SJCRH30 (cell line): ENCODE data around the gene DNAH6. TPM values are rescaled to one million over a fixed set of nuclear protein-coding genes. Genes with fewer than 3 reads are reported as not detected.

Experiments
- DNase-seq, 2 experiments: peaks; one replicate each; pipeline ENCODE4 v3.0.0-alpha.2; 2015 to 2020
- H3K27ac ChIP-seq: fragments of 250-450 bp; sonication (Bioruptor Pico); 2 replicates; pipeline ENCODE4 v1.5.1; 2020; ENCODE audit warnings: mild to moderate bottlenecking, moderate library complexity
- H3K27me3 ChIP-seq: fragments of 250-450 bp; sonication (Bioruptor Pico); 2 replicates; pipeline ENCODE4 v1.5.1; 2020; ENCODE audit warnings: mild to moderate bottlenecking, moderate library complexity
- H3K36me3 ChIP-seq: fragments of 250-450 bp; sonication (Bioruptor Pico); 2 replicates; pipeline ENCODE4 v1.5.1; 2020; ENCODE audit warnings: mild to moderate bottlenecking, moderate library complexity
- H3K4me1 ChIP-seq: fragments of 250-450 bp; sonication (Bioruptor Pico); 2 replicates; pipeline ENCODE4 v1.5.1; 2020; ENCODE audit warnings: mild to moderate bottlenecking, moderate library complexity
- H3K4me3 ChIP-seq: fragments of 250-450 bp; sonication (Bioruptor Pico); 2 replicates; pipeline ENCODE4 v1.5.1; 2020; ENCODE audit warnings: mild to moderate bottlenecking, moderate library complexity
- H3K9me3 ChIP-seq: fragments of 250-450 bp; sonication (Bioruptor Pico); replicated peaks from 2 replicates; pipeline ENCODE4 v1.5.1; 2020; ENCODE audit warnings: mild to moderate bottlenecking, moderate library complexity
- total RNA-seq: library from RNA; depleted of rRNA; stranded (reverse); fragments of >200 nt; shearing (Covaris generic); gene quantifications from 2 replicates; pipeline ENCODE4 v1.2.3, GENCODE V29; 2014

Gene DNAH6
- total RNA-seq, 1 experiment from 2014 or later, result not detected

DNA sequence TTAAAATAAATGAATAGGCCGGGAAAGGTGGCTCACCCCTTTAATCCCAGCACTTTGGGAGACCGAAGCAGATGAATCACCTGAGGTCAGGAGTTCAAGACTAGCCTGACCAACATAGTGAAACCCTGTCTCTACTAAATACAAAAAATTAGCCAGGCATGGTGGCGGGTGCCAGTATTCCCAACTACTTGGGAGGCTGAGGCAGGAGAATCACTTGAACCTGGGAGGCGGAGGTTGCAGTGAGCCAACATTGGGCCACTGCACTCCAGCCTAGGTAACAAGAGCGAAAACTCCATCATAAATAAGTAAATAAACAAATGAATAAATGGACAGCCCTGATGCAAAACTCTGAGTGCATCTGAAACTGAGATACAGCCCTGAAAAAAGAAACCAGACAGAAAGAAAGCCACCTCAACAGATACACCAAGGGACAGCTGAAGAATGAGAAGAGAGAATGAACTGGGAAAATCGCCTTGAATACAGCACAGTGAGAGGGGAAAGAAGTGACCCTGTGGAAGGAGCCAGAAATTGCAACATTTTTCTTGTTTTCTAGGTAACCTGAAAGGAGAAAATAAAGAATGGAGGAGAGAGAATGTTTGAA, 300.2 kb downstream of the DNAH6 start:
- Histone ChIP-seq H3K27me3 (no peaks in the 10 kb centered on the region), H3K27ac (no peak overlapping the region), H3K36me3 (no peaks in the 10 kb centered on the region), H3K4me1 (no peaks in the 10 kb centered on the region), H3K9me3 (no peaks in the 10 kb centered on the region), H3K4me3 (no peak overlapping the region)
- DNase-seq, result no peak

DNA sequence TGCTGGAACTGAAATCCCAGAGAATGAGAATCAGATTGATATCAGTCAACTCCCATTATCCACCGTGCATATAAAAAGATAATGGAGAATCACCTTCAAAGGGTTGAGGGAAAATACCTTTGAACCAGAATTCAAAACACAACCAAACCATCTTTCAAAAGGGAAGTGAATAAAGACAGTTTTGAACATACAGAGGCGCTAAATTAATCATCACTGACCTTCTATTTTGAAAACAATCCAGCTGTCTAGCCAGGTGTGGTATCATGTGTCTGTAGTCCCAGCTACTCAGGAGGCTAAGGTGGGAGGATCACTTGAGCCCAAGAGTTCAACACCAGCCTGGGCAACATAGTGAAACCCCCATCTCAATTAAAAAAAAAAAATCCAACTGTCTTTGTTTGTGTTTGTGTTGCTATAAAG, 300.9 kb downstream of the DNAH6 start:
- Histone ChIP-seq H3K27ac (no peak overlapping the region), H3K4me3 (no peak overlapping the region), H3K9me3 (no peaks in the 10 kb centered on the region), H3K27me3 (no peaks in the 10 kb centered on the region), H3K36me3 (no peaks in the 10 kb centered on the region), H3K4me1 (no peaks in the 10 kb centered on the region)
- DNase-seq, result no peak

DNA sequence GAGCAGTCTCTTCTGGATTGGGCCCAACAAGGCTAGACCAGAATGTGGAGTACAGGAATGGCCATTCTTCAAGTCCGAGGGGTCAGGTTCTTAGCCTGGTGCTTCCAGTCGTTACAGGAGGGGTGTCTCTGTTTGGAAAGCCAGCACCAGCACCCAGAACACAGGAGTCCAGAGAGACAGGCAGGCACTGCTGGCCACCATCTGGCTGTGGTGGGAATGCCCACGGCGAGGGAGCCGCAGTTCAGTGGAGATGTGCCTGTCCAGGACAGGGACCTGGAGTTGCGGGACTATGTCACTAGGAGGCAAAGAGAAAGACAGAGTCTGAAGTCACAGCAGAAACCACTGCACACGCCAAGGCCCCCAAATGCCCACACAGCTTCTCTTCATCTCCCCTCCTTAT, 305.5 kb downstream of the DNAH6 start:
- Histone ChIP-seq H3K4me3 (no peak overlapping the region), H3K4me1 (no peaks in the 10 kb centered on the region), H3K36me3 (no peaks in the 10 kb centered on the region), H3K27ac (no peak overlapping the region), H3K27me3 (peaks cover 5% of the 10 kb centered on the region; the same call in 1 of the 2 replicates), H3K9me3 (no peaks in the 10 kb centered on the region)
- DNase-seq, result no peak

DNA sequence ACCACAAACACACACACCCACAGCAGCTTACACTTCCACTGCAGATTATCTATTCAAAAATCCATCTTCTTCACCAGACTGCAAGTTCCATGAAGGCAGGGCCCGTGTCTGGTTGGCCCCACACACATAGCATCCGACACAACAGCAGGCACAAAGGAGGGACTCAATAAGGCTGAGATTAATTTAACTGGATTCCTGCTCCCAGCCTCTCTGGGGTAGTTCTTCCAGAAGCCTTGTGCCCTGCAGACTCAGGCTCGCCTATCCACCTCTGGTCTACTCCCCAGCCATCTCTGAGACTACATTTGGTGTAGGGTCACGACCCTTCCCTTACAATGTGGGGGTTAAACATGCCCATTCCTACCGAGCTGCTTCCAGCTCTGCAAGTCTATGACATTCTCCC, 306.9 kb downstream of the DNAH6 start:
- no peaks in the 10 kb centered on the region for H3K9me3 ChIP-seq
- DNase-seq, result no peak
- no peaks in the 10 kb centered on the region for H3K4me1 ChIP-seq
- H3K27ac ChIP-seq, result no peak overlapping the region
- peaks cover 5% of the 10 kb centered on the region; the same call in 1 of the 2 replicates for H3K27me3 ChIP-seq
- H3K36me3 ChIP-seq, result no peaks in the 10 kb centered on the region
- H3K4me3 ChIP-seq, result no peak overlapping the region

DNA sequence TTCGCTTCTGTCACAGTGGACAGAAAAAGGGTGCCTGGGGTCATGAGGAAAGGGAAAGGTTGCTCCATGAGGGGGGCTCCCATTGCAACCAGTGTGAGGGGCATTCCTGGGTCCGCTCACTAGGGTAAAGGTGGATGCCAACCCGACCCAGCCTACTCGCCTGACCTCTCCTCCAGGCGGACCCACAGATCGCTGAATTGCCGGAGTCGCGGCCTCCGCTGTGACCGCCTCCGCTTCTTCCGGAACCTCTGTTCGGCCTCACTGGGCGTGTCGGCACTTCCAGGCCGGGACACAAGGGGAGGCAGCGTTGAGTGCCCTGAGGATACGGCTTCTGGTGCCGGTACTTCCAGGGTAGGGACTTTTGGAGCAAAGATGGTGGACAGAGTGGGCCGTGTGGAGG, 307.5 kb downstream of the DNAH6 start:
- no peaks in the 10 kb centered on the region for H3K4me1 ChIP-seq
- no peak overlapping the region for H3K27ac ChIP-seq
- H3K36me3 ChIP-seq, result no peaks in the 10 kb centered on the region
- no peak for DNase-seq
- H3K4me3 ChIP-seq, result no peak overlapping the region
- peaks cover 5% of the 10 kb centered on the region; the same call in 1 of the 2 replicates for H3K27me3 ChIP-seq
- H3K9me3 ChIP-seq, result no peaks in the 10 kb centered on the region

GRCh38 chr2:84827978-84828575, 311.8 kb downstream of the DNAH6 start:
- Histone ChIP-seq H3K27ac (no peak overlapping the region), H3K36me3 (no peaks in the 10 kb centered on the region), H3K4me3 (no peak overlapping the region), H3K27me3 (peaks cover 5% of the 10 kb centered on the region; the same call in 1 of the 2 replicates), H3K9me3 (no peaks in the 10 kb centered on the region), H3K4me1 (no peaks in the 10 kb centered on the region)
- no peak for DNase-seq

GRCh38 chr2:84829693-84830092, 313.4 kb downstream of the DNAH6 start:
- no peak for DNase-seq
- Histone ChIP-seq H3K4me3 (no peak overlapping the region), H3K27ac (no peak overlapping the region), H3K4me1 (no peaks in the 10 kb centered on the region), H3K36me3 (no peaks in the 10 kb centered on the region), H3K27me3 (no peaks in the 10 kb centered on the region; the same call in 1 of the 2 replicates), H3K9me3 (no peaks in the 10 kb centered on the region)

GRCh38 chr2:84830095-84830494, 313.8 kb downstream of the DNAH6 start:
- Histone ChIP-seq H3K4me3 (no peak overlapping the region), H3K4me1 (no peaks in the 10 kb centered on the region), H3K27me3 (no peaks in the 10 kb centered on the region; the same call in 1 of the 2 replicates), H3K36me3 (no peaks in the 10 kb centered on the region), H3K9me3 (no peaks in the 10 kb centered on the region), H3K27ac (no peak overlapping the region)
- DNase-seq, result no peak

DNA sequence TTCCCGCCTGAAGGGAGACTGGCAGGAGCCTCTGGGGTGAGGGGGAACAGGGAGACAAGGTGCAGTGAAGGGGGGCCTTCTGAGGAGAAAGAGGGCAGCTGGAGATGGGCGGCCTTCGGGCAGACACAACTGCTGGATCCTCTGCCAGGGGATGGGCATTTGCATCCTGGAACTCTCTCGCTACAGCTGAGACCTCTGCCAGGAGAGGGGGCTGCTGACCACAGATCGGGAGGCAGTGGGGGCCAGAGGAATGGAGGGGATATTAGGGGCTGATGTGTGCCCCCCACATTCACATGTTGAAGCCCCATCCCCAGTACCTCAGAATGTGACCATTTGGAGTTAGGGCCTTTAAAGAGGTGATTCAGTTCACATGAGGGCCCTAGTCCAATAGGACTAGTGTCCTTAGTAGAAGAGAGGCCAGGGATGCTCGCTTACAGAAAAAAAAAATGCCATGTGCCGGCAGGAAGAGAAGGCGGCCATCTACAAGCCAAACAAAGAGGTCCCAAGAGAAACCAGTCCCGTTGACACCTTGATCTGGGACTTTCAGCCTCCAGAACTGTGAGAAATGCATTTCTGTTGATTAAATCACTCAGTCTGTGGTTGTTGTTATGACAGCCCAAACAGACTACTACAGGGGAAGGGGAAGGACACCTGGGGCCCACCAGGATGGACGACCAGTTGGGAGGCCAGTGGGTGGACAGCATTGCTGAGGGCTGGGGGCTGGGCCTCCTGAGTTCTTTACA, 314.6 kb downstream of the DNAH6 start:
- Histone ChIP-seq H3K9me3 (no peaks in the 10 kb centered on the region), H3K4me1 (no peaks in the 10 kb centered on the region), H3K27me3 (no peaks in the 10 kb centered on the region; the same call in 1 of the 2 replicates), H3K4me3 (no peak overlapping the region), H3K36me3 (no peaks in the 10 kb centered on the region), H3K27ac (no peak overlapping the region)
- DNase-seq, result no peak

- no peak overlapping the region for H3K27ac ChIP-seq
- no peak for DNase-seq
These were observed 316.6 kb downstream of the DNAH6 start for GRCh38 chr2:84832772-84833461.

DNA sequence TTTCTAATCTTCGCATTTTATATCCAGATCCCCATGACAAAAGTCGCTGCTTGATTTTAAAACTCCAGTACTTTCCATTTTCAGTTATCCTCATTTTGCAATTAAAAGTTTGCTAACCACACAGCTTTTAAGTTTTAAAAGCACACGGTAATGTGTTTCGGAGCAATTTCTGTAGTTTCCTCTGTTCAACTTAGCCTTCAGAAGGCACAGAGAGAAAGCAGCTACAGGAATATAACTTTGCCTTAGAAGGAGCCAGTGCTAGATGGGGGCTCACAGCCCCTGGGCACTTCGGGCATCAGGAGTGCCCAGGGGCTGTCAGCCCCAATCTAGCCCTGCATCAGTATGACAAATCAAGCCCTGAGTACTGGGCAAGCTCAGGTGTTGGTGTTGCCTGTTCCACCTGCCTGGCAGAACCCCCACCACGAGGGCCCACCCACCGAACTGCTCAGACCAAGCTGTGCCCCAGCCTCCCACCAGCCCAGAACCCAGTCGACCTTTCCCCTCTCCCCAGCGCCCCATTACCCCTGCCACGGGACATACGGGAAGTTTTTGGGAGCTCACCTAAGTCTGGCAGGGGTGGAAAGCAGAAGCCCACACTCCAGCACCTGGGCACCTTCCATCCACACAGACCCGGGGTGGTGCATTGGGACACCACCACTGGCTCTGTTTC, 317.3 kb downstream of the DNAH6 start:
- no peaks in the 10 kb centered on the region; the same call in 1 of the 2 replicates for H3K27me3 ChIP-seq
- no peaks in the 10 kb centered on the region for H3K36me3 ChIP-seq
- H3K4me3 ChIP-seq, result no peak overlapping the region
- no peaks in the 10 kb centered on the region; the same call in 1 of the 2 replicates for H3K4me1 ChIP-seq
- no peak for DNase-seq
- H3K27ac ChIP-seq, result no peak overlapping the region
- H3K9me3 ChIP-seq, result no peaks in the 10 kb centered on the region; the same call in 1 of the 2 replicates

More at GRCh38 chr2:84832772-84833461, 316.6 kb downstream of the DNAH6 start:
- H3K9me3 ChIP-seq, result no peaks in the 10 kb centered on the region; the same call in 1 of the 2 replicates
- H3K4me3 ChIP-seq, result no peak overlapping the region
- H3K4me1 ChIP-seq, result no peaks in the 10 kb centered on the region; the same call in 1 of the 2 replicates
- H3K36me3 ChIP-seq, result no peaks in the 10 kb centered on the region
- H3K27me3 ChIP-seq, result no peaks in the 10 kb centered on the region; the same call in 1 of the 2 replicates

GRCh38 chr2:84836215-84836614, 319.9 kb downstream of the DNAH6 start:
- DNase-seq, result no peak
- Histone ChIP-seq H3K9me3 (no peaks in the 10 kb centered on the region; the same call in 1 of the 2 replicates), H3K4me3 (no peak overlapping the region), H3K27ac (no peak overlapping the region), H3K4me1 (peaks cover 10% of the 10 kb centered on the region), H3K27me3 (no peaks in the 10 kb centered on the region), H3K36me3 (no peaks in the 10 kb centered on the region)

GRCh38 chr2:84838434-84839145, 322.3 kb downstream of the DNAH6 start:
- DNase-seq, result peak; percentile 21 to 34
- H3K9me3 ChIP-seq, result no peaks in the 10 kb centered on the region; the same call in 1 of the 2 replicates
- H3K27me3 ChIP-seq, result no peaks in the 10 kb centered on the region
- H3K36me3 ChIP-seq, result no peaks in the 10 kb centered on the region
- H3K4me3 ChIP-seq, result no peak overlapping the region
- no peak overlapping the region for H3K27ac ChIP-seq
- H3K4me1 ChIP-seq, result peaks cover 10% of the 10 kb centered on the region

- no peak overlapping the region for H3K27ac ChIP-seq
- H3K36me3 ChIP-seq, result no peaks in the 10 kb centered on the region
- DNase-seq, result no peak
- H3K4me3 ChIP-seq, result no peak overlapping the region
- peaks cover 10% of the 10 kb centered on the region for H3K4me1 ChIP-seq
- H3K27me3 ChIP-seq, result no peaks in the 10 kb centered on the region
- H3K9me3 ChIP-seq, result no peaks in the 10 kb centered on the region; the same call in 1 of the 2 replicates
These were observed 323.6 kb downstream of the DNAH6 start for GRCh38 chr2:84839851-84840250.
